Lower lobe of right lung (tissue), 2 donors: ENCODE measurements around the gene RIT1. TPM values are rescaled to one million over a fixed set of nuclear protein-coding genes. Genes with fewer than 3 reads are reported as not detected.

Source experiments
- ATAC-seq, 2 donors: fragments of 200-7000 bp; cut with Tn5 transposase; one replicate each; pipeline ENCODE4 v1.9.1; 2020 to 2022; ENCODE audit warnings: mild to moderate bottlenecking in 2 of 2, moderate library complexity in 2 of 2
- DNase-seq: peaks from one replicate; pipeline ENCODE4 v3.0.0-alpha.2; 2020
- H3K27ac ChIP-seq: fragments of 200-600 bp; one replicate; pipeline ENCODE4 v1.8.0; 2022
- H3K27me3 ChIP-seq: fragments of 200-600 bp; one replicate; pipeline ENCODE4 v1.8.0; 2022; ENCODE audit warnings: low read depth
- H3K36me3 ChIP-seq: fragments of 200-600 bp; one replicate; pipeline ENCODE4 v1.8.0; 2022; ENCODE audit warnings: mild to moderate bottlenecking
- H3K4me1 ChIP-seq: fragments of 200-600 bp; one replicate; pipeline ENCODE4 v1.8.0; 2022
- H3K4me3 ChIP-seq: fragments of 200-600 bp; one replicate; pipeline ENCODE4 v1.8.0; 2022; ENCODE audit warnings: mild to moderate bottlenecking
- H3K9me3 ChIP-seq: fragments of 200-600 bp; one replicate; pipeline ENCODE4 v1.8.0; 2022
- CTCF ChIP-seq: fragments of 200-600 bp; IDR thresholded peaks from one replicate; pipeline ENCODE4 v1.8.0; 2022; ENCODE audit warnings: antibody characterized with exemption, mild to moderate bottlenecking
- intact Hi-C: fragments of 100-400 bp; cut with DNase I; formaldehyde crosslinking; loops from one replicate; pipeline ENCODE4 v1.11.0; 2022
- total RNA-seq: library from RNA; stranded (reverse); fragmentation: NEBNext Ultra II Directional; extraction: Animal tissue kit (Norgen Biotek cat#: 25700); gene quantifications from one replicate; pipeline ENCODE4 v1.2.1, GENCODE V29; 2021
- donor health status: DM: no; HTN: yes; CAD: no; lungs with severe emphysema.

RIT1 gene
- total RNA-seq, 1 donor from 2014 or later: 56.4 TPM

GRCh38 chr1:155938220-155938627 is 27.1 kb upstream of the RIT1 start:
- Histone ChIP-seq H3K4me3 (no peak overlapping the region), H3K9me3 (no peaks in the 10 kb centered on the region), H3K4me1 (peaks cover 52% of the 10 kb centered on the region), H3K27ac (no peak overlapping the region), H3K36me3 (peaks cover 4% of the 10 kb centered on the region), H3K27me3 (no peaks in the 10 kb centered on the region)
- TF ChIP-seq CTCF: peak; percentile 61
- no peak for ATAC-seq
- intact Hi-C loops: no loop called here
- DNase-seq: no peak

GRCh38 chr1:155934936-155935590 is 23.9 kb upstream of the RIT1 start:
- Histone ChIP-seq H3K9me3 (no peaks in the 10 kb centered on the region), H3K4me3 (peak overlapping the region; percentile 66), H3K4me1 (peaks cover 52% of the 10 kb centered on the region), H3K27me3 (no peaks in the 10 kb centered on the region), H3K27ac (peak overlapping the region; percentile 86), H3K36me3 (peaks cover 36% of the 10 kb centered on the region)
- ATAC-seq (peak; percentile 29 to 42), DNase-seq (no peak)
- intact Hi-C loops: no loop called here
- no peak for TF ChIP-seq CTCF

- H3K4me1 ChIP-seq: peaks cover 48% of the 10 kb centered on the region
- intact Hi-C loops: no loop called here
- peak; percentile 98 for ATAC-seq
- H3K27me3 ChIP-seq: no peaks in the 10 kb centered on the region
- TF ChIP-seq CTCF: peak; percentile 20
- peaks cover 43% of the 10 kb centered on the region for H3K36me3 ChIP-seq
- no peaks in the 10 kb centered on the region for H3K9me3 ChIP-seq
- peak; percentile 96 for DNase-seq
- peak within 1 kb of the TSS; percentile 66 for H3K4me3 ChIP-seq
- peak within 1 kb of the TSS; percentile 86 for H3K27ac ChIP-seq
Observed at GRCh38 chr1:155934097-155934935, 23.2 kb upstream of the RIT1 start, which contains the start of gene KHDC4. TSS of gene KHDC4 (minus strand) at chr1:155934413. CDS start at chr1:155934373, 40 bp downstream.

GRCh38 chr1:155933591-155934096 is 22.5 kb upstream of the RIT1 start:
- Histone ChIP-seq H3K27ac (peak overlapping the region; percentile 86), H3K9me3 (no peaks in the 10 kb centered on the region), H3K4me3 (peak overlapping the region; percentile 66), H3K4me1 (peaks cover 45% of the 10 kb centered on the region), H3K36me3 (peaks cover 50% of the 10 kb centered on the region), H3K27me3 (no peaks in the 10 kb centered on the region)
- ATAC-seq (no peak), DNase-seq (no peak)
- no peak for TF ChIP-seq CTCF
- intact Hi-C loops: no loop called here

- no peak overlapping the region for H3K27ac ChIP-seq
- H3K4me3 ChIP-seq: peak overlapping the region; percentile 66
- intact Hi-C loops: no loop called here
- ATAC-seq (no peak), DNase-seq (no peak)
- no peak for TF ChIP-seq CTCF
- H3K27me3 ChIP-seq: no peaks in the 10 kb centered on the region
- H3K4me1 ChIP-seq: peaks cover 37% of the 10 kb centered on the region
- H3K9me3 ChIP-seq: no peaks in the 10 kb centered on the region
- H3K36me3 ChIP-seq: peaks cover 61% of the 10 kb centered on the region
Observed at GRCh38 chr1:155932487-155932886, 21.3 kb upstream of the RIT1 start.
